ENCODE data around the gene ATP6V1A. TPM values are rescaled to one million over a fixed set of nuclear protein-coding genes. Genes with fewer than 3 reads are reported as not detected.
"Not testable (repeated sequence)": the region's sequence is repeated elsewhere in the genome, so short reads cannot be mapped to it uniquely, and the experiment has no call there.

Gene ATP6V1A
- total RNA-seq, 2 donors from 2014 or later: 70.6 to 78.1 TPM

DNA sequence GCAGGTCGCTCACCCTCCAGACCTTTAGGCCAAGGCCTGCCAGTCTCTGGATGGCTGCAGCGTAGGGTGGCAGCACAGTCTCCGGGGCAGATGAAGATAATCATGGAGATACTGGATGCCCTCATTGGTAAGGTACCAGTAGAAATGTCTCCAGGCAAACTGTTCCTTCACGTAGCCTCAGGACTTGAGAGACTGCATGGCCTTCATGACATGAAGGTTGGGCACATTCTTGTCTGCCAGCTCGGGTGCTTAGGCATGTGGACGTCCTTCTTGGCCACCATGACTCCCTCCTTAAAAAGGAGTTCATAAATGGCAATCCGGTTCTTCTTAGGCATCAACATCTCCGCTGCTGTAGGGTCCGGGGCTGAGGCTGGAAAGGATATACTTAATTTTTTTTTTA, 103.6 kb downstream of the ATP6V1A start:
- DNase-seq; ATAC-seq; intact Hi-C loops (cut with DNase I, micrococcal nuclease): not testable (repeated sequence)

DNA sequence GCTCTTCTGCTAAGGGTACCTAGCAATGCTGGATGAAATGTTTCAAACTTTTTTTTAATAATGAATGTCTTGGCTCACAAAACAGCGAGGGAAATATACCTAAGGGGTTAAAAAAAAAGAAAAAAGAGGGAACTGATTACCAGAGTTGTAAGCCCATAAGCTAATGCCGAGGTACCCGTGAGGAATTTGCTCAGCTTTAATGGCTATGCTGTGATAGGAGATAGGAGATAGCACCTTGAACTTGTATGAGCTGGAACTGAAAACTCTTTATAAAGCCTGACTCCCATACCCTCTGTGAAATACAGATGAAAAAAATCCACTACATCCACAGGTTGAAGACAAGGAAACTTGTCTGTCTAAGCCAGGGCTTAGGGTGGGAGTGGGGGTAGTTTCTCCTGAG, 105.7 kb downstream of the ATP6V1A start:
- intact Hi-C loops (cut with DNase I, micrococcal nuclease): no loop called here
- DNase-seq: no peak

More for the DNA sequence above, 105.7 kb downstream of the ATP6V1A start:
- ATAC-seq: no peak

Other genes with a start within 250 kb of the ATP6V1A start
- gene SPICE1, start 231.9 kb upstream of the ATP6V1A start, total RNA-seq: 10 to 100 TPM; 16.8 to 18.6 TPM
- 10 to 100 TPM; 50.8 to 65.7 TPM for gene SIDT1, start 214.5 kb upstream of the ATP6V1A start, total RNA-seq
- 10 to 100 TPM; 25.5 to 25.6 TPM for gene USF3, start 50.4 kb upstream of the ATP6V1A start, total RNA-seq
- gene NAA50, start 786 bp upstream of the ATP6V1A start, total RNA-seq: 10 to 100 TPM; 89.8 to 96.0 TPM
- 10 to 100 TPM in 1 of 2 donors, 1 to 10 TPM in 1; 8.2 to 16.1 TPM for gene GRAMD1C, start 91.8 kb downstream of the ATP6V1A start, total RNA-seq
- gene ZDHHC23, start 201.0 kb downstream of the ATP6V1A start, total RNA-seq: 10 to 100 TPM; 47.7 to 48.3 TPM